CD4-positive, alpha-beta memory T cell (primary cell): ENCODE data around the gene MRPS18A. TPM values are rescaled to one million over a fixed set of nuclear protein-coding genes. Genes with fewer than 3 reads are reported as not detected.

Source experiments
- CTCF ChIA-PET: fragments of 350-600 bp; sonication (Branson Sonifier 250); formaldehyde crosslinking; loops from one replicate; lab custom pipeline; 2021; ENCODE audit warnings: inconsistent platforms; ENCODE audit not compliant: partially characterized antibody; lab: Charles Lee
- POLR2A ChIA-PET: fragments of 350-600 bp; sonication (Branson Sonifier 250); formaldehyde crosslinking; loops from one replicate; lab custom pipeline; 2021; ENCODE audit not compliant: partially characterized antibody; lab: Charles Lee
- DNase-seq, 5 donors: peaks; one replicate each; pipeline versions ENCODE4 v3.0.0 to v3.0.0-alpha.2; 2020 to 2022; ENCODE audit warnings: mixed read lengths in 1 of 5
- H3K27ac ChIP-seq: one replicate; pipeline ENCODE4 v1.7.0; 2013; ENCODE audit warnings: low read depth, low read length
- H3K27me3 ChIP-seq: 2 replicates; pipeline ENCODE4 v1.7.0; 2013; ENCODE audit warnings: mild to moderate bottlenecking, low read length, moderate library complexity; ENCODE audit not compliant: insufficient read depth
- H3K36me3 ChIP-seq: 2 replicates; pipeline ENCODE4 v1.7.0; 2013; ENCODE audit warnings: mild to moderate bottlenecking, low read length, moderate library complexity; ENCODE audit not compliant: insufficient read depth
- H3K4me1 ChIP-seq: 2 replicates; pipeline ENCODE4 v1.7.0; 2013; ENCODE audit warnings: mild to moderate bottlenecking, low read length, moderate library complexity; ENCODE audit not compliant: insufficient read depth
- H3K4me3 ChIP-seq, 2 donors: one replicate each; pipeline ENCODE4 v1.7.0; 2013; ENCODE audit warnings: low read length in 2 of 2, mild to moderate bottlenecking in 1 of 2
- H3K9me3 ChIP-seq, 2 donors: one replicate each; pipeline ENCODE4 v1.7.0; 2013; ENCODE audit warnings: low read length in 2 of 2, control low read depth in 1 of 2; ENCODE audit not compliant: control insufficient read depth in 1 of 2
- H3K27ac Mint-ChIP-seq, 7 donors: one replicate each; pipeline ENCODE4 v1.8.0; 2020 to 2021; ENCODE audit warnings: mixed read lengths in 7 of 7, mild to moderate bottlenecking in 6 of 7, inconsistent platforms in 3 of 7, moderate library complexity in 3 of 7
- H3K27me3 Mint-ChIP-seq, 2 donors: one replicate each; pipeline ENCODE4 v1.8.0; 2020 to 2021; ENCODE audit warnings: mixed read lengths in 2 of 2
- H3K36me3 Mint-ChIP-seq, 2 donors: one replicate each; pipeline ENCODE4 v1.8.0; 2020 to 2021; ENCODE audit warnings: mixed read lengths in 2 of 2, inconsistent platforms in 1 of 2, mild to moderate bottlenecking in 1 of 2
- H3K4me1 Mint-ChIP-seq, 4 donors: one replicate each; pipeline ENCODE4 v1.8.0; 2020 to 2021; ENCODE audit warnings: mixed read lengths in 4 of 4, mild to moderate bottlenecking in 1 of 4
- H3K4me3 Mint-ChIP-seq, 8 donors: one replicate each; pipeline ENCODE4 v1.8.0; 2020 to 2021; ENCODE audit warnings: mixed read lengths in 8 of 8, mild to moderate bottlenecking in 7 of 8, moderate library complexity in 6 of 8, inconsistent platforms in 3 of 8
- H3K9me3 Mint-ChIP-seq, 8 donors: one replicate each; pipeline ENCODE4 v1.8.0; 2020 to 2021; ENCODE audit warnings: mixed read lengths in 8 of 8, mild to moderate bottlenecking in 5 of 8, inconsistent platforms in 3 of 8, moderate library complexity in 1 of 8
- intact Hi-C: fragments of 100-400 bp; cut with micrococcal nuclease; formaldehyde crosslinking; loops from one replicate; pipeline ENCODE4 v1.15.1; 2023
- polyA plus RNA-seq, 2 donors: library from polyadenylated mRNA; unstranded; fragments of 300-500 nt; fragmentation: Illumina TruSeq; gene quantifications; one replicate each; pipeline ENCODE4 v1.2.3, GENCODE V29; 2021
- total RNA-seq, 2 experiments: library from RNA; stranded (reverse); gene quantifications; one replicate each; pipeline ENCODE4 v1.2.3, GENCODE V29; 2021

Gene MRPS18A
- total and polyA plus RNA-seq, 4 experiments from 2014 or later, result 31.3 to 86.1 (median 47.5) TPM

DNA sequence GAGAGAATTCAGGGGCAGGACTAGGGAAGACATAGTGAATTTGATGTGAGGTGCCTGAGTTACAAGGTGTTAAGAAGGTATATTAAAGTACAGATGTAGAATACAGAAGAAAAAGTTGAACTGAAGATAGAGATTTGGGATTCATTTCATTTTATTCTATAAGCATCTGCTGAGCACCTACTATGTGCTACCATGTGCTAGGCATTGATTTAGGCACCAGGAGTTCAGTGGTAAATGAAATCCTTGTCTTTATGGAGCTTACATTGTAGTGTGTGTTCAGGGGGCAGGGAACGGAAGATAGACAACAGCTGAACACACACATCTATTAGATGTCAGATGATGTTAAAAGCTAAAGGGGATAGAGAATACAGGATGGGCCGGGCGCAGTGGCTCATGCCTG, 40.0 kb downstream of the MRPS18A start:
- H3K4me3 ChIP-seq, result no peak overlapping the region
- H3K27me3 ChIP-seq, result no peaks in the 10 kb centered on the region
- Mint-ChIP-seq H3K36me3 (peaks cover 5 to 9% of the 10 kb centered on the region in 2 donors), H3K4me3 (no peak overlapping the region), H3K9me3 (no peaks in the 10 kb centered on the region), H3K4me1 (peaks cover 8 to 22% (median 15%) of the 10 kb centered on the region in 4 donors), H3K27me3 (peaks cover 0 to 2% of the 10 kb centered on the region in 2 donors), H3K27ac (no peak overlapping the region)
- no peaks in the 10 kb centered on the region for H3K9me3 ChIP-seq
- H3K4me1 ChIP-seq, result peaks cover 4% of the 10 kb centered on the region
- intact Hi-C loops, result no loop called here
- DNase-seq, result no peak
- H3K36me3 ChIP-seq, result no peaks in the 10 kb centered on the region
- ChIA-PET CTCF (interaction anchor here (1.0 to 1.2 kb wide), 3 partner anchors 11 to 21 kb away, joined by 3 read pairs; partner anchors contain the start of gene MAD2L1BP), POLR2A (interaction anchor here (0.9 to 6.2 kb wide), 3 partner anchors 11 to 20 kb away, joined by 4 to 28 read pairs (median 6); partner anchors contain the start of genes GTPBP2 and MAD2L1BP)
- no peak overlapping the region for H3K27ac ChIP-seq

DNA sequence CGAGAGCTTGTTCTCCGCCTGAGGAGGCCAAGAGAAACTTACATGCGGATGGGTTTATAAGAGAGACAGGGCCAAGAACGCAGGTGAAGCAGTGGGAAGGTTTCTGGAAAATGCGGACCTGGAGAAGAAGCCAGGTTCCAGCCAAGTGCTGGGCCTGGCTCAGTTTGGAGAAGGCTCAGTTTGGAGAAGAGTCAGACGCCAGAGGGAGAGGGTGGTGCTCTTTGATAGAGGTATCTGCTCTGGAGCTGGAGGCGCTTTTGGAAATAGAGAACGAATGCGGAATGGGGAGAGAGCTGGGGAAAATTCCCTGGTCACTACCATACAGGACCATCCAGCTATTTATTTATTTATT, 42.0 kb downstream of the MRPS18A start:
- POLR2A ChIA-PET, result interaction anchor here (0.9 to 6.2 kb wide), 4 partner anchors 10 to 42 kb away, joined by 3 to 28 read pairs (median 8); partner anchors contain the start of genes GTPBP2, MAD2L1BP and MRPS18A
- H3K36me3 ChIP-seq, result peaks cover 7% of the 10 kb centered on the region
- no peaks in the 10 kb centered on the region for H3K9me3 ChIP-seq
- no peak for DNase-seq
- Mint-ChIP-seq H3K27me3 (peaks cover 0 to 2% of the 10 kb centered on the region in 2 donors), H3K4me3 (peak overlapping the region; percentile 77 to 86 (median 80)), H3K27ac (peak overlapping the region in 6 of 7 donors; percentile 66 to 88 (median 78)), H3K36me3 (peaks cover 13 to 20% of the 10 kb centered on the region in 2 donors), H3K4me1 (peaks cover 11 to 29% (median 19%) of the 10 kb centered on the region in 4 donors), H3K9me3 (no peaks in the 10 kb centered on the region)
- no peaks in the 10 kb centered on the region for H3K27me3 ChIP-seq
- peaks cover 4% of the 10 kb centered on the region for H3K4me1 ChIP-seq
- intact Hi-C loops, result no loop called here
- CTCF ChIA-PET, result interaction anchor here (1.2 to 1.5 kb wide), 4 partner anchors 9 to 37 kb away, joined by 3 read pairs; partner anchors contain the start of gene GTPBP2
- no peak overlapping the region for H3K27ac ChIP-seq
- peak overlapping the region in 1 of 2 donors; percentile 32 for H3K4me3 ChIP-seq

DNA sequence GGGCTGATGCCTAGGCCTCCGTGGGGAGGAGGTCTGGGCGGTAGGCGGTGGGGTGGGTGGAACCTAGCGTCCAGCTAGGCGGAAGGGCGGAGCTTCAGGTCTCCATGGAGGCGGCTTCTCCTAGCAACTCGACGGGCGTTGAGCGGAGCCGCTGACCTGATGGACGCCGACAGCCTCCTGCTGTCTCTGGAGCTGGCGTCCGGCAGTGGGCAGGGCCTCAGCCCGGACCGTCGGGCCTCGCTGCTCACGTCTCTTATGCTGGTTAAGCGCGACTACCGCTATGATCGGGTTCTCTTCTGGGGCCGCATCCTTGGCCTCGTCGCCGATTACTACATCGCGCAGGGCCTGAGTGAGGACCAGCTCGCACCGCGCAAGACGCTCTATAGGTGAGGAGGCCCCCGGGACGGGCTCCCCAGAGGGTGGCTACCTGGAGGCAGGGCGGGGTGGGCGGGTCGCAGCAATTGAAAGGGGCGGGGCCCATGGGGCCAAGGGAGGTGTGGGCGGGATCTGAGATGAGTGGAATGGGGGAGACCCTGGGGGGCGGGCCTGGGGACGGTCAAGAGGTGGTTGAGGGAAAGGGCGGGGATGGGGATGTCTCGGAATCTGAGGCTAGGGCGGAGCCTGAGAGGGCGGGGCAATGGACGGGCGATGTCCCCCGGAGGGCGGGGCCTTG, 42.5 kb downstream of the MRPS18A start, which contains the start of gene RSPH9:
TSS of gene RSPH9 (plus strand) at position 97 of the 673 bp plus-strand sequence. CDS start at position 160, 63 bp downstream.
- Histone ChIP-seq H3K4me3 (peak within 1 kb of the TSS in 1 of 2 donors; percentile 32), H3K27me3 (no peaks in the 10 kb centered on the region), H3K27ac (peak within 1 kb of the TSS; percentile 6), H3K36me3 (peaks cover 12% of the 10 kb centered on the region), H3K9me3 (no peaks in the 10 kb centered on the region), H3K4me1 (peaks cover 5% of the 10 kb centered on the region)
- POLR2A ChIA-PET, result interaction anchor here (0.9 to 6.2 kb wide), 4 partner anchors 9 to 43 kb away, joined by 3 to 28 read pairs (median 8); partner anchors contain the start of genes GTPBP2, MAD2L1BP and MRPS18A
- peak; percentile 38 to 81 (median 45) for DNase-seq
- intact Hi-C loops, result loop anchor here (1.0 kb wide), 1 partner anchor 10 kb away; the partner anchor contains the start of gene MAD2L1BP
- H3K4me1 Mint-ChIP-seq, result peaks cover 11 to 34% (median 22%) of the 10 kb centered on the region in 4 donors
- peaks cover 14 to 26% of the 10 kb centered on the region in 2 donors for H3K36me3 Mint-ChIP-seq
- CTCF ChIA-PET, result interaction anchor here (1.2 to 1.4 kb wide), 3 partner anchors 16 to 36 kb away, joined by 3 read pairs; partner anchors contain the start of gene GTPBP2
- H3K27me3 Mint-ChIP-seq, result no peaks in the 10 kb centered on the region
- H3K27ac Mint-ChIP-seq, result peak within 1 kb of the TSS; percentile 52 to 88 (median 74)
- H3K9me3 Mint-ChIP-seq, result no peaks in the 10 kb centered on the region
- peak within 1 kb of the TSS; percentile 77 to 86 (median 80) for H3K4me3 Mint-ChIP-seq

DNA sequence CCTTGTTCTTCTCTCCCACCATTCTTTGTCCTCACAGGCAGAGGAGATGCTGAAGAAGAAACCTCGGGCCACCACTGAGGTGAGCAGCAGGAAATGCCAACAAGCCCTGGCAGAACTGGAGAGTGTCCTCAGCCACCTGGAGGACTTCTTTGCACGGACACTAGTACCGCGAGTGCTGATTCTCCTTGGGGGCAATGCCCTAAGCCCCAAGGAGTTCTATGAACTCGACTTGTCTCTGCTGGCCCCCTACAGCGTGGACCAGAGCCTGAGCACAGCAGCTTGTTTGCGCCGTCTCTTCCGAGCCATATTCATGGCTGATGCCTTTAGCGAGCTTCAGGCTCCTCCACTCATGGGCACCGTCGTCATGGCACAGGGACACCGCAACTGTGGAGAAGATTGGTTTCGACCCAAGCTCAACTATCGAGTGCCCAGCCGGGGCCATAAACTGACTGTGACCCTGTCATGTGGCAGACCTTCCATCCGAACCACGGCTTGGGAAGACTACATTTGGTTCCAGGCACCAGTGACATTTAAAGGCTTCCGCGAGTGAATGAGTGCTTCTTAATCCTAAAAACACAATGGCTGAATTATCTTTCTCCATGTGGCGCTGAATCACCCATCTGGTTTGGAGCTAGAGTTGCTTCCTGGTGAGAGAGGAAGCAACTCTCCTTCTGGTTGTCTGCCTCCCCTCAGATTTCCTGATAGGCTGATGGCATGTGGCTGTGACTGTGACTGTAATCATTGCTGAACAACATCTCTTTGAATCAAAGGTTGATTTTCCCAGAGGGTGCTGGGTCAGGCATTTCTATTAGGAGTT, 47.4 kb downstream of the MRPS18A start:
- no peak for DNase-seq
- H3K9me3 Mint-ChIP-seq, result no peaks in the 10 kb centered on the region
- no peaks in the 10 kb centered on the region for H3K27me3 Mint-ChIP-seq
- no peak overlapping the region for H3K27ac ChIP-seq
- peak overlapping the region in 1 of 8 donors; percentile 77 for H3K4me3 Mint-ChIP-seq
- intact Hi-C loops, result loop anchor here (5.0 to 10.0 kb wide), 3 partner anchors 607 to 1905 kb away; partner anchors contain the start of genes HSP90AB1, TFEB and UBR2
- H3K27me3 ChIP-seq, result no peaks in the 10 kb centered on the region
- peaks cover 26% of the 10 kb centered on the region for H3K36me3 ChIP-seq
- H3K9me3 ChIP-seq, result no peaks in the 10 kb centered on the region
- peaks cover 24 to 74% (median 43%) of the 10 kb centered on the region in 4 donors for H3K4me1 Mint-ChIP-seq
- peaks cover 43% of the 10 kb centered on the region for H3K4me1 ChIP-seq
- H3K27ac Mint-ChIP-seq, result peak overlapping the region in 1 of 7 donors; percentile 69
- ChIA-PET CTCF (no interaction called here), POLR2A (interaction anchor here (1.3 kb wide), 1 partner anchor 11 kb away, joined by 4 read pairs; the partner anchor contains the start of gene GTPBP2)
- H3K36me3 Mint-ChIP-seq, result peaks cover 29 to 51% of the 10 kb centered on the region in 2 donors
- no peak overlapping the region for H3K4me3 ChIP-seq

DNA sequence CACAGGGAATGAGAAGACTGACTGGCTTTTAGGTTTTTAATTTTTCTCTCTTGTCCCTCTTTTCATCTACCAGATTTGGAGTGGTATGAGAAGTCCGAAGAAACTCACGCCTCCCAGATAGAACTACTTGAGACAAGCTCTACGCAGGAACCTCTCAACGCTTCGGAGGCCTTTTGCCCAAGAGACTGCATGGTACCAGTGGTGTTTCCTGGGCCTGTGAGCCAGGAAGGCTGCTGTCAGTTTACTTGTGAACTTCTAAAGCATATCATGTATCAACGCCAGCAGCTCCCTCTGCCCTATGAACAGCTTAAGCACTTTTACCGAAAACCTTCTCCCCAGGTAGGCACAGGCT, 51.3 kb downstream of the MRPS18A start:
- peaks cover 21% of the 10 kb centered on the region for H3K36me3 ChIP-seq
- Mint-ChIP-seq H3K27me3 (no peaks in the 10 kb centered on the region), H3K27ac (peak overlapping the region; percentile 96 to 98 (median 97)), H3K9me3 (no peaks in the 10 kb centered on the region), H3K4me3 (peak overlapping the region; percentile 93 to 100 (median 99)), H3K4me1 (peaks cover 25 to 65% (median 39%) of the 10 kb centered on the region in 4 donors), H3K36me3 (peaks cover 18 to 36% of the 10 kb centered on the region in 2 donors)
- intact Hi-C loops, result loop anchor here (5.0 to 10.0 kb wide), 3 partner anchors 611 to 1901 kb away; partner anchors contain the start of genes HSP90AB1, TFEB and UBR2
- DNase-seq, result peak in 2 of 5 donors; percentile 19 to 27
- H3K4me1 ChIP-seq, result peaks cover 49% of the 10 kb centered on the region
- H3K4me3 ChIP-seq, result peak overlapping the region; percentile 66 to 94
- CTCF ChIA-PET, result interaction anchor here (0.8 to 3.0 kb wide), 4 partner anchors 10 to 438 kb away, joined by 3 to 17 read pairs (median 3); no protein-coding TSS in a partner anchor
- H3K27ac ChIP-seq, result peak overlapping the region; percentile 84
- POLR2A ChIA-PET, result interaction anchor here (1.2 to 2.2 kb wide), 9 partner anchors 9 to 611 kb away, joined by 3 to 14 read pairs (median 6); partner anchors contain the start of genes HSP90AB1, MRPS18A, POLH and RSPH9
- H3K9me3 ChIP-seq, result no peaks in the 10 kb centered on the region
- H3K27me3 ChIP-seq, result no peaks in the 10 kb centered on the region
